NCI-H187 (cell line): ENCODE results near the gene ZNF185.

Source experiments
- DNase-seq, 2 experiments: peaks; one replicate each; lab custom pipeline; 2025; lab: John Stamatoyannopoulos, UW

The ZNF185 gene

DNA sequence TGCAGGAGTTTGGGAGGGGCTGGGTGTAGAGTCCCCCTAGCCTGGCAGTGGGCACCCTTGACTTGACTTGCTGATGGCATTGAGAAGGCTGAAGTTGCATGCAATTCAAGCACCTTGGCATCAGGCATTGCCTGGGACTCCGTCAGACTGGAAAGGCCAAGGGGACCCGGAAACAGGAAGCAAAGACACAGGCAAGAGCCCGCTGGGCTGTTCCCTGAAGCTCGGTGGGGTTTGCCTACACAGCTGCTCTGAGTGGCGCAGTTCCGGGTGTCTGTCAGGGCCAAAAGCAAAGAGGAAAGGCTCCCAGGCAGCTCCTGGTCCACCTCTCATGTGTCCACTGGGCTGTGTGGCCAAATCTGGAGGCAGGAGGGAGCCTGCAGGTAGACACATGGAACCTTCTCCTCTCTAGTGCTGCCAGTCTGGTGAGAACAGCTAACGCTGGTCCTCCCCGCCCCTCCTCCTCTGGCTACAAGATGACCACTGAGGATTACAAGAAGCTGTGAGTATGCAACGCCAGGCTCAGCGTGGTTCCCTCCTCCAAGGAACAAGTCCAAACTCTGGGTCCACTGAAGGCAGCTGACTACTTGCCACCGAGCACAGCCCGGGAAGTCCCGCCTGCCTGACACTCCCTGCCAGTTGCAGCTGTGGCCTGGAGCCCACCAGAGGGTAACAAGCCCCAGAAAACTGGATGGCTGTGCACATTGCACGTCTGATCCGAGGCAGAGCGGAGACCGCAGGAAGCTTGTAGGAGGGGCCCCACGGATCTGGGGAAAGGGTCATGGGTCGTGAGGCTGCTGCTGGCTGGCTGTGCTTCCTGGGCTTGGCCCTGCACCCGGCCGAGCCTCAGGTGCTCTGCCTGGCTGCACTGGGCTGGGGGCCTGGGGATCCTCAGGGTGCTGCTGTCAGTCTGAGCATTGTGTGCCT lies 20.1 kb downstream of the ZNF185 start:
- DNase-seq = no peak

DNA sequence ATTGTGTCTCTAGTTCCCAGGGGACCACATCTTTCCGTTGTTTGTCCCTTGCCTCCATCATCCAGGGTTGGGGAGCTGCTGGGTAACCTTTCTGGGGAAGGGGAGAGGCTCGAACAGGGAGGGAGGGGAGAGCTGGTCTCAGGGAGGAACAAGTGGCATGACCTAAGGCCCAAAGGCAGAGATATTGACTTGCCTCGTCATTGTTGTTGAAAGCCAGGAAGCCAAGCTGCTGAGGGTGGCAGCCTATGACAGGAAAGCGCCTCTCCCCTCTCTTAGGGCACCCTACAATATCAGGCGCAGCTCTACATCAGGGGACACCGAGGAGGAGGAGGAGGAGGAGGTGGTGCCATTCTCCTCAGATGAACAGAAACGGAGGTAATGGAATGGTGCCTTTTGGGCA lies 20.8 kb downstream of the ZNF185 start:
- no peak for DNase-seq

DNA sequence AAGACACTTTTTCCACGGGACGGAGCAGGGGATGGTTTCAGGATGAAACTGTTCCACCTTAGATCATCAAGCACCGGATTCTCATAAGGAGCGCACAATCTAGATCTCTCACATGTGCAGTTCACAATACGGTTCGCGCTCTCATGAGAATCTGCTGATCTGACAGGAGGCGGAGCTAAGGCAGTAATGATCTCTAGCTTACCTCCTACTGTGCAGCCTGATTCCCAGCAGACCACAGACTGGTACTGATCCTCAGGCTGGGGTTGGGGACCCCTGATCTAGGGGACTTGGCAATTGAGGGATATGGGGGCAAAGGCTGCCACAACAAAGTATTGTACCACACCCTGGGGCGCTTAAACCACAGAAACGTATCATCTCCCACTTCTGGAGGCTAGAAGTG lies 25.7 kb downstream of the ZNF185 start:
- DNase-seq = no peak

DNA sequence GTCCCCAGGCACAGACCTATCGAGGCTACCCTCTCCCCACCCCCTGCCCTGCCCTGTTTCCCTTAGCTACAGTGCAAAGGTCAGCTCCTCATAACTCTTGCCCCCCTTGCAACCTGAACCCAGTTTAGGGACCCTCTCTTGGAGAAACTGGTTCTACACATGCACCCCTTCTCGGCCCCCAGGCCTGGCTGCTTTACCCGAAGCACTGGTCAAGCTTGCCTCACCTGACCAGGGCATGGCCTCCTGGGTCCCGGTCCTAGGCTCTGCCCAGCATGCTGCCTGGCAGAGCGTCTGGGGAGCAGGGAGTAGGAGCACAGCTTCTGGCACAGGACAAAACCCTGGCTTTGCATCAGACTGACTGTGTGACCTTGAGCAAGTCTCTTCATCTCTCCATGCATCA lies 28.0 kb downstream of the ZNF185 start:
- DNase-seq = no peak

DNA sequence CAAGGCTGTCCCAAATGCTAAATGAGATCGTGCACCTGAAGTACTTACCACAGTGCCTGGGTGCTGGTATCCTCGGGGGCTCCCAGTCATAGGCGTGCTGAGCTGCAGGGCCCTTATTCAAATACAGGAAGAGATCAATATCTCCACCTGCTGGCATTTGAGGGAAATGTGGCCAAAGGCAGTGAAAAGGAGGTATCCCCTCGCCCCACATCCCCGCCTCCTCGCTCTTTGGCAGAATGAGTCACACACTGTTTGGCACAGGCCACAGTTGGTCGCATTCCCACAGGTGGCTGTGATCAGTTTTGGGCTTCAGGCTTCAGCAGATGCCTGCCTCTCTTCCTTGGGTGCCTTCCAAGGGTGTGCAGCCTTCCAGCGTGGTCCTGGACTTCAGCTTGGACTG lies 28.4 kb downstream of the ZNF185 start:
- DNase-seq = no peak

DNA sequence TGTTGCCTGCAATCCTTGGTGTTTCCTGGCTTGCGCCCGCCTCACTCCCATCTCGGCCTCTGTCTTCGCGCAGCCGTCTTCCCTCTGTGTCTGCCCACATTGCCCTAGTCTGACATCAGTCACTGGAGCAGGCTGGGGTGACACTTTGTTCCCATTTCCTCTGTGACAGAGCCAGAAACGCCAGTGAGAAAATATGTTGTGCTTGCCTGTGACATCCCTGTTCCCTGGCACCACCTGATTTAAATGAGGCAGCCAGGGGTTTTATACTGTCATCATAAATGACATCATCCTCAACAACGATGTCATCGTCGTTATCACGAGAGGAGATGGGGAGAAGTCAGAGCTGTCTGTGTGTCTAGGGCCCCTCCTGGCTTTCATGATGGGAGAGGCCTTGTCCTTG lies 29.1 kb downstream of the ZNF185 start:
- no peak for DNase-seq

DNA sequence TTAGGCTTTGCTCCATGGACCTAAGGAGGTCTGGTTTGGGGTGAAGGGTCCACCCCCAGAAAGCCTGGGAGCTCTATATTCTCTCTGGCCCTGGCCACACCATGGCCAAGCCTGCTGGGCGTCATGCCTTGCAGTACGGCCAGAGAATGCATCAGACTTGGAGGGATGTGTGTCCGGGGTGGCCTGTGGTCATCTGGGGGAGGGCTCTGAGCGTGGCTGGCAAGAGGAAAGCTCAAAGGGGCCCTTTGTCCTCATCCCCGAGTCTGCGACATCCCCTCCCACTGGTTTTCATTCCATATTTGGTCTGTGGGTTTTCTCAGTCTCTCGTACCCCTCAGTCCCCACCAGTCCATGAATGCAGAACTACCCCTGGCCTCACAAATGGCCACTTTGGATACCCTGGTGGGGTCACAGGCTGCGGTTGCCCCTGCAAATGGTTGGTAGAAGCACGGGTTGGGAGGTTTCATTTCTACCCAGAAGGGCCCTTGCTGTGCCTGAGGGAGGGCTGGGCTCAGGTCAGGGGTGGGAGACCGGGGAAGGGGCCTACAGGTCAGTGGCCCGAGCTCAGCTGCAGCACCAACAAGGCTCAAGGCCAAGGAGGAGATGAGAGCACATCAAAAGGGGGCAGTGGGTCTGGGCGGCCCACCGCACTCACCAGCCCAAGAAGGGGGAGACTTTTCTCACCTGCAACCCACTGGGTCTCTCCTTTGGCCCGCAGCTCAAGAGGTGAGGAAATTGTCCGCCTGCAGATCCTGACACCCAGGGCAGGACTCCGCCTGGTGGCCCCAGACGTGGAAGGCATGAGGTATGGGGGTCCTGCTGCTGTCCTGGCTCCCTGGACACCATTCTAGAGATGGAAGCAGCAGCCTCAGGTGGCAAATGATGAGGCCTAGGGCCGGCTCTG lies 30.2 kb downstream of the ZNF185 start:
- no peak for DNase-seq

DNA sequence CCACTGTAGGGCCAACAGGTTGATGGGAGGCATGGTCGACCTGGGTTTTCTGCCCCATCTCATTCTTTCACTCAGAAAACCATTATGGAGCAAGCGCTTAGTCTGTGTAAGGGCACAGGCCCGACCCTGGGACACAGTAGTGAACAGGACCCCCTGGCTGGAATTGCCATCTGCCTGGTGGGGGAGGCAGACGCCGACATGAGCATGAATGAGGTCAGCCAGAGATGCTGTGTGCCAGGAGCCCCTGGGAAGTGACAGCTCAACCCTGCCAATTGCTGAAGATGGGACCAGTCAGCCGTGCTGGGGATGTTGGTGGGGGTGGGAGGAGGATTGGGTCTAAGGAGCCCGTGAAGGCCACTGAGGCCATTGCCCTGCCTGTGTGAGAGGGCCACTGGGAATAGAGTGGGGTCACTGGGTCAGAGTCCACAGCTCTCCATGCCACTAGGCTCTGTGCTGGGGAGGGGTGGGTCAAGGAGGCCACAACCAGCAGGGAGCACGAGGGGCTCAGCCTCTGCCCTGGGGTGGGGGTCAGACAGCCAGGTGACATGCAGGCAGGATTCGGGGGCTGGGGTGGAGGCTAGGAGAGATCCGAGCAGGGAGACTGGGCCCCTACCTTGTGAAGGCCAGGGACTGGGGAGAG lies 31.0 kb downstream of the ZNF185 start:
- no peak for DNase-seq

DNA sequence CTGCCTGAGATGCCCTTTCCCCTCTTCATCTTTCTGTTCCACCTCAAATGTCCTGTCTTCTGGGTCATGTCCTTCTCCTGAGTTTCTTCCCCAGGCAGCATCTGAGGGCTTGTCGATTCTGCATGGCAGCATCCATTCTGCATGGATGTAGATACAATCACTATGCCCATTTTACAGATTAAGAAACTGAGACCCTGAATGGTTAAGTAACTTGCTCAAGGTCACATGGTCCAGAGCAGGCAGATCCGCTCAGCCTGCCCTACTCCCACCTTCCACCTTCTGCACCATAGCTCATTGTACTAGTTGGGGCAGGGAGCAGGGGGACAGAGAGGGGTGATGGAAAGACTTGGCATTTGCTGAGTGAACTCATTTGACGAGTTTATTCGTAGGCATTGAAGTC lies 32.0 kb downstream of the ZNF185 start:
- DNase-seq = no peak

DNA sequence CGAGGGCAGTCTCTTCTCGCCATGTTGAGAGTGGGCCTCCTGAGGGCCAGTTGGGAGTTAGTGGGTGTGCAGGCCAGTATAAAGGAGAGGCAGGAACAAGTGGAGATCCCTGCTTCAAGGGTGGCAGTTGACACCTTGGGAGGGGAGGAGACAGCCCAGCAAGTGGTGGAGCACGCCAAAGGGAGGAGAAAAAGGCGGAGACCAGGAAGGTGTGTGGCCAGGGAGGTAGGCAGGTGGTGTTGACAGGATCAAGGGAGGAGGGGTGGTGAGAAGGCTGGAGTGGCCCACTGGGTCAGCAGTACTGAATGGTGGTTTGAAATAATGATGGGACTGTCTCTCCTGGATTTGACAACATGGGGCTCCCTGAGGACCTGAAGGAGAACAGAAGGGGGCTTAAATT lies 32.6 kb downstream of the ZNF185 start:
- DNase-seq = no peak

DNA sequence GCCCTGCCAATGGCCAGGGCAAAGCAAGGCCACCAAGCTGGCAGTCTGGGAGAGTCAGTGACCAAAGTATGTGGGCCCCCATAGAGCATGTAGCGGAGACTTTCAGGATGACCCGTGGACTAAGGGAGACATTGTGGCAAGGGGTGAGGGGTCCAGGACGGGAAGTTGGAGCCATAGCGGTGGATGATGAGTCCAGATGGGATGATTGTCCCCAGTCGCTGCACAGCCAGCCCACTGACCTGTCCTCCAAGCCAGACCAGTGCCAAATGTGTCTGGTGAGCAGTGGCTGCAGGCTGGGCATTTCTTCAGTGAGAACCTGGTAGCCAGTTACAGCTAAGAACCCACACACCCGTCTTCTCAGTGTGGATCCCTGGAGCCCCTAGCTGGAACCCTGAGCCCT lies 34.3 kb downstream of the ZNF185 start:
- DNase-seq = no peak

DNA sequence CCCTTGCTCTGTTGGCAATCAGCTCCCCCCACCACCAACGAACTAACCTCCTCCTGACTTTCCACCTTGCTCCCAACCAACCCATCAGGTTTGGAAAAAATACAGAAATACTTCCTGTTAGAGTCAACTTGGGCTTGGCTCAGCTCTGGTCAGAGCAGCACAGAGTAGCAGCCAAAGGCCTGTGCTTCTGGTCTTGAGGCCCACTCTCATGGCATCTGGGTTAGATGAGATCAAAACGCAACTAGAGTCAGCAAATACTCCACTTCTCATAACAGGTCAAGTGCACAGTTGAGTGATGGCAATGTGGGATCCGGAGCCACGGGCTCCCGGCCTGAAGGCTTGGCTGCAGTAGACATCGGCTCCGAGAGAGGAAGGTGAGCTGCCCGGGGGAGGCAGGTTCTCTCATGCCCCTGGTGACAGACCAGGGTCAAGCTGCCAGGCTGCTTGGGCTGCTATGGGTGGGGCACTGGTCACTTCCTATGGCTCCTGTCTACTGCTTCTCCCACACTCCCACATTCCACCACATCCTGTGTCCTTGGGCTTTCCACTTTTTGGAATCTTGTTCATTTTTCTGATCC lies 34.8 kb downstream of the ZNF185 start:
- no peak for DNase-seq

DNA sequence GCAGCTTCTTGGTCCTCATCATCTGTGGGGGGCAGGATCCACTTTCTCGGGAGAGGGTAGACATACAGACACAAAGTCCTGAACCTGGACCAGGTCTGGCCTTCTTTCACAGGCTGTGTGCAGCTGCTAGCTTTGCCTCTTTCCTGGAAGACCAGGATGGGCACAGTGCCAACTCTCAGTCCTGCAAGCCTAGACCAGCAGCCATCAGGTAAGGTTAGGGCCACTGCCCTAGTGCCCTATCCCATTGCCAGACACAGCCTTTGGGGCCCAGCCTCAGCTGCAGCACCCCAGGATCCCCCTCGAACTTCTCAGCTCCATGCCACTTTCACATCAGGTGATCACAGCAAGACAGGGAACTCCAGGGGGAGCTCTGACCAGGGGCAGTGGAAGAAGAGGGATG lies 38.4 kb downstream of the ZNF185 start:
- DNase-seq = no peak

DNA sequence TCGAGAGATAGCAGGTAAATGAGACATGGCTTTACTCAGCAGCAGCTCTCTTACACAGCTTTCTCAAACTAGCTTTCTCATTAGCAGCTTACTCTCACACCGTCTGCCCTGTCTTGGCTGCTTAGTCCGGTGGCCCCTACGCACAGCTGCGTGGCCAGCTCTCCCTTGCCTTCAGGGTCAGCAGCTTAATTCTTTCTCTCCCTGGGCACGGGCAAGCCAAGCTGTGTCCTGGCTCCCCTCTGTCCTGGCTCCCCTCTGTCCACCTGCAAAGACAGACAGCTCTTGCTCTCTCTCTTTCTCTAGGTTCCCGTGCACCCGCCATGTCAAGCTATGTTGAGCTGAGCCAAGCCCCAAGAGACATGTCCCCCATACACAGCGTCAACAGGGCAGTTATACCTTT lies 39.4 kb downstream of the ZNF185 start:
- no peak for DNase-seq

DNA sequence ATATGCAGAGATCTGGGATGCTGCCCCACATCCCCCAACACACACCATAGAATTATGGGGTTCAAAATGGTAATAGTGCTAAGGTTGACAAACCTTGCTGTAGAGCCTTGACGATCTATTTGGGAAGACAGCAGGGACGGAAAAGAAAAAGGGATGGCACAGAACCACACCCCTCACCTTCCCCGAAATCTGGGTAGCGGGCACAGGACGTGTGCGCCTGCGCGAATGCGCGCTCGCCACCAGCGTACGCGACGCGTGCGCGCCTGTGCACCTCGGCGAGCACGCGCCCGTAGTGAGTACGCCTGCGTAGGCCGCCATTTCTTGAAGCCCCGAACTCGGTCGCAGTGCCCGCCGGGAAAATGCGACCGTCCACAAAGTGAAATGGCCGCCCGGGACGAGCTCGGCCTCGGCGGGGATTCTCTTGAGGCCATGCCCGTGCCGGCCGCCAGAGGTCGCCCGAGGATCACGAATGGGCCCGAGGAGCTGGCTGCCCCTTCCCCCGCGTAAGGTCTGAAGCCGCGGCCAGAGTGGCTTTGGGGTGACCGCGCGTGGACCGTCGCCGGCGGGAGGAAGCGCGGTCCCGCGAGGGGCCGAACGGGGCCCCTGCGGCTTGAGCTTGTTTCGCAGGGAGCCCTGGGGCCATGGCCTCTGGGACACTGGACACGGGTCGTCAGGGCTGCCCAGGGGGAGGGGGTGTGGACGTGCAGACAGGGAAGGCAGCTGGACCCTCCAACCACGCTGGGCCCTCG lies 43.6 kb downstream of the ZNF185 start:
- peak; percentile 90 to 92 for DNase-seq

DNA sequence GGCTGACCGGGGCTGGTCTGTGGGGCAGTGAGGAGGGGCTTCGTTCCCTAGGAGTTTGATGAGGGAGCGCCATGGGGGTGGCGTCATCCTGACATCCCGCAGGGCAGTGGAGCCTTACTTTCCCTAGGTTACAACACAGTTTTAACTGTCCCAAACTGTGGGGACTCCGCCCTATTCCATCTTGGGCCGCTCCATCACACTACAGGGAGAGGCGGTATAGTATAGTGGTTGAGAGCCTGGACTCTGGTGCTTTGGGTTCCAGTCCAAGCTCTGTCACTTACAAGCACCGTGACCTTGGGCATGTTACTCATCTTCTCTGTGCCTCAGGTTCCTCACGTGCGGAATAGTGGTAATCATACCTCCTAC lies 44.2 kb downstream of the ZNF185 start:
- DNase-seq = no peak

DNA sequence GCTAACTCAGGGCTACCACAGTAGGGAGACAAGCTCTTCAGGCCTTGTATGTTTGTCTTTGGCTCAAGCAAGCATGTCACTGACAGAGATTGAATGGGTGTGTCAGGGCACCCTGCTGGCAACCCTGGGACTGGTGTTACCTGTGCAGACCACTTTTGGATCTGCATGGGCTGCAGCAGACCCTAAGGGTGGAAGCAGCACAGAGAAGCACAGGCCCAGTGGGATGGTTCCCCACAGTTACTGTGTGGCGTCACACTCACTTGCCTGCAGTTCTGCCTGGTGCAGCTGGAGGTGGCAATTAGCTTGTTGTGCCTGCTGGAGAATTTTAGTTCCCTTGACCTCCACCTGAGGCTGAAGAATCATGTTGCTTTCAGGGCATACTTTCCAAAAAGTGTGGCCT lies 46.0 kb downstream of the ZNF185 start:
- DNase-seq = no peak

DNA sequence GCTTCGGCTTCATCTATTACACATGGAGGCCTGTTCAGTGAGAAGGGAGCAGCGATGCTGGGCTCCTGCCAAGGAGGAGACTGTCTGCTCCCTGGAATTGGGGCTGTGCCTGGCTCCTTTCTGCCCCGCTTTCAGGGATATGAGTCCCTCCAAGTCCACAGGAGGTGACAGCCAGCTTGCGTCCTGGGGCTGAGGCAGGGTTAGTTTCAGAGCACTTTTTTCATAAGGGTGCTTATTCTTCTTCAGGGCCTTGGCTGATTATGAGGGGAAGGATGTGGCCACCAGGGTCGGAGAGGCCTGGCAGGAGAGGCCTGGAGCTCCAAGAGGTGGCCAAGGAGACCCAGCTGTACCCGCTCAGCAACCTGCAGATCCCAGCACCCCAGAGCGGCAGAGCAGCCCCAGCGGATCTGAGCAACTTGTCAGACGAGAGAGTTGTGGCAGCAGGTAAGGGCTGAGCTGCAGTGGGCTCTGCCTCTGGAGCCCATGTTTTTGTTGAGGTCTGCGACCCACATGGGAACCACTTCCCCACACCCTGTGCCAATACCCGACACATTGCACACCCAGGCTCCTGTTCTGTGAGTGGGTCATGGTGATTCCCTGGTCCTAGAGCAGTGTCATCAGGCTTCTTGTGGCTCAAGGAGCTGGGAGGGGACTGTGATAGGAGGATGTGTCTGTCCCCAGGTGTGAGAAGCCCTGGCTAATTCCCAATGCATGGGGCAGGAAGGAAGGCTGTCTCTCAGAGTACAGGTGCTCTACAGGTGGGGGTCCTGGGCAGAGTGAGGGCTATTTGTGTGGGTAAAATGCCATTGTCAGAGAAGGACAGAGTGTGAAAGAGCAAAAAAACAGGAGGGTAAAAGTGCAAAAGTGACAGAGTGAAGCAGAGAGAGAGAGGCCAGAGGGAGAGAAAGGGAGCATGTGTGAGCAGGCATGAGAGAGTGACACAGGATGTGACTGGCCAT lies 47.4 kb downstream of the ZNF185 start:
- no peak for DNase-seq

DNA sequence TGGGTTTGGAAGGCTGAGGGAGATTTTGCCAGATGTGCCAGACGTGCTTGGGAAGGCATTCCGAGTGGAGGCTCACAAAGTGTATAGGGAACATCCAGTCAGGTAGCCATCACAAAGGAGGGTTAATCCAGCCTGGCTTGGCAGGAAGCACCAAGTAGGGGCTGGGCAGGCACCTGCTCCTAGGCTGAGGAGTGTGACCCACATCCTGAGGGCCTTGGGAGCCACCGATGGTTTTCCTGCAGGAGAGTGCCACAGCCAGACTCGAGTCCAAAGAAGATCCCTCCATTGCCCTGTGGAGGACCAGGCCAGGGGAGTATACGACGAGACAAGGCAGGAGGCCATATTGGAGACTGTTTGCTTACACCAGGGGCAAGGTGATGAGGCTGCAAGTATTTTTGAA lies 48.8 kb downstream of the ZNF185 start:
- DNase-seq = no peak
